Measurements from ENCODE around the gene PCDHA9.
A peak's percentile ranks its signal among the peaks of the same experiment; 100 is the strongest.
"Not testable (repeated sequence)": the region's sequence is repeated elsewhere in the genome, so short reads cannot be mapped to it uniquely, and the experiment has no call there.

Gene PCDHA9

DNA sequence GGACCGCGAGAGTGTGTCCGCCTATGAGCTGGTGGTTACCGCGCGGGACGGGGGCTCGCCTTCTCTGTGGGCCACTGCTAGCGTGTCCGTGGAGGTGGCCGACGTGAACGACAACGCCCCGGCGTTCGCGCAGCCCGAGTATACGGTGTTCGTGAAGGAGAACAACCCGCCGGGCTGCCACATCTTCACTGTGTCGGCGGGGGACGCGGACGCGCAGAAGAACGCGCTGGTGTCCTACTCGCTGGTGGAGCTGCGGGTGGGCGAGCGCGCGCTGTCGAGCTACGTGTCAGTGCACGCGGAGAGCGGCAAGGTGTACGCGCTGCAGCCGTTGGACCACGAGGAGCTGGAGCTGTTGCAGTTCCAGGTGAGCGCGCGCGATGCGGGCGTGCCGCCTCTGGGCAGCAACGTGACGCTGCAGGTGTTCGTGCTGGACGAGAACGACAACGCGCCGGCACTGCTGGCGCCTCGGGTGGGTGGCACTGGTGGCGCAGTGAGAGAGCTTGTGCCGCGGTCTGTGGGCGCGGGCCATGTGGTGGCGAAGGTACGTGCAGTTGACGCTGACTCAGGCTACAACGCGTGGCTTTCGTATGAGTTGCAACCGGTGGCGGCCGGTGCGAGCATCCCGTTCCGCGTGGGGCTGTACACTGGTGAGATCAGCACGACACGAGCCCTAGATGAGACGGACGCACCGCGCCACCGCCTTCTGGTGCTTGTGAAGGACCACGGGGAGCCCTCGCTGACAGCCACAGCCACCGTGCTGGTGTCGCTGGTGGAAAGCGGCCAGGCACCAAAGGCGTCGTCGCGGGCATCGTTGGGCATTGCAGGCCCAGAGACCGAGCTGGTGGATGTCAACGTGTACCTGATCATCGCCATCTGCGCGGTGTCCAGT, 12.3 kb upstream of the PCDHA9 start:
- no peak for DNase-seq

DNA sequence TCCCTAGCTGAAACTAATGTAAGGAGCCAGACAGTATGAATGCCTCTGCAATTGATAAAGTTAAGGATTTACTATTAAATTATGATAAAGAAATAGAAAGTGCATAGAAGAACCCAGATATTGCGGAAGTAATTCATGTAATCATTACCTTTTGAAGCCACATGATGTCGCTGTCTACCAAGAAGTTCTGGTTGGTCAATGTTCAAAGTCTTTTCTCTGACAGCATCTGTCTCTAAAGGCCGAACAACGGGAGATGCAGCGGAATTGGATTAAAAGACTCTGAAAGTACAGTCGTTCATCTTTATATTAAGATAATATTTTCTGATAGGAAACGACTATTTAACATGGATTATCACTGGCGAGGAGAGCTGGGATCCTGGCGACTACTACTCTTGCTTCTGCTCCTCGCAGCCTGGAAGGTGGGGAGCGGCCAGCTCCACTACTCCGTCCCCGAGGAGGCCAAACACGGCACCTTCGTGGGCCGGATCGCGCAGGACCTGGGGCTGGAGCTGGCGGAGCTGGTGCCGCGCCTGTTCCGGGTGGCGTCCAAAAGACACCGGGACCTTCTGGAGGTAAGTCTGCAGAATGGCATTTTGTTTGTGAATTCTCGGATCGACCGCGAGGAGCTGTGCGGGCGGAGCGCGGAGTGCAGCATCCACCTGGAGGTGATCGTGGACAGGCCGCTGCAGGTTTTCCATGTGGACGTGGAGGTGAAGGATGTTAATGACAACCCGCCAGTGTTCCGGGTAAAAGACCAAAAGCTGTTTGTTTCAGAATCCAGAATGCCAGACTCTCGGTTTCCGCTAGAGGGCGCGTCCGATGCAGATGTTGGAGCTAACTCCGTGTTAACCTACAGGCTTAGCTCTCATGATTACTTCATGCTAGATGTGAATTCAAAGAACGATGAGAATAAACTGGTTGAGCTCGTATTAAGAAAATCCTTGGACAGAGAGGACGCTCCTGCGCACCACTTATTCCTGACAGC, 6.9 kb upstream of the PCDHA9 start, which contains the start of gene PCDHA8:
Gene PCDHA8, plus strand, starts transcription at position 210 of the 985 bp plus-strand sequence. Its CDS starts 135 bp downstream, at position 345.
- DNase-seq: peak; percentile 85

DNA sequence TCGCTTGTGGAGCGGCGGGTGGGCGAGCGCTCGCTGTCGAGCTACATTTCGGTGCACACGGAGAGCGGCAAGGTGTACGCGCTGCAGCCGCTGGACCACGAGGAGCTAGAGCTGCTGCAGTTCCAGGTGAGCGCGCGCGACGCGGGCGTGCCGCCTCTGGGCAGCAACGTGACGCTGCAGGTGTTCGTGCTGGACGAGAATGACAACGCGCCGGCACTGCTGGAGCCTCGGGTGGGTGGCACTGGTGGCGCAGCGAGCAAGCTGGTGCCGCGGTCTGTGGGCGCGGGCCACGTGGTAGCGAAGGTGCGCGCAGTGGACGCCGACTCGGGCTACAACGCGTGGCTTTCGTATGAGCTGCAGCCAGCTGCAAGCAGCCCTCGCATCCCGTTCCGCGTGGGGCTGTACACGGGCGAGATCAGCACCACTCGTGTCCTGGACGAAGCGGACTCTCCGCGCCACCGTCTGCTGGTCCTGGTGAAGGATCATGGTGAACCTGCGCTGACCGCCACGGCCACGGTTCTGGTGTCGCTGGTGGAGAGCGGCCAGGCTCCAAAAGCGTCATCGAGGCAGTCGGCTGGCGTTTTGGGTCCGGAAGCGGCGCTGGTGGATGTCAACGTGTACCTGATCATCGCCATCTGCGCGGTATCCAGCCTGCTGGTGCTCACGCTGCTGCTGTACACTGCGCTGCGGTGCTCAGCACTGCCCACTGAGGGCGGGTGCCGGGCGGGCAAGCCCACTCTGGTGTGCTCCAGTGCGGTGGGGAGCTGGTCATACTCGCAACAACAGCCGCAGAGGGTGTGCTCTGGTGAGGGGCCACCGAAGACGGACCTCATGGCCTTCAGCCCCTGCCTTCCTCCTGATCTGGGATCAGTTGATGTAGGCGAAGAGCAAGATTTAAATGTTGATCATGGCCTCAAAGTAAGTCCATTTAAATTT, 5.1 kb upstream of the PCDHA9 start:
- no peak for DNase-seq

DNA sequence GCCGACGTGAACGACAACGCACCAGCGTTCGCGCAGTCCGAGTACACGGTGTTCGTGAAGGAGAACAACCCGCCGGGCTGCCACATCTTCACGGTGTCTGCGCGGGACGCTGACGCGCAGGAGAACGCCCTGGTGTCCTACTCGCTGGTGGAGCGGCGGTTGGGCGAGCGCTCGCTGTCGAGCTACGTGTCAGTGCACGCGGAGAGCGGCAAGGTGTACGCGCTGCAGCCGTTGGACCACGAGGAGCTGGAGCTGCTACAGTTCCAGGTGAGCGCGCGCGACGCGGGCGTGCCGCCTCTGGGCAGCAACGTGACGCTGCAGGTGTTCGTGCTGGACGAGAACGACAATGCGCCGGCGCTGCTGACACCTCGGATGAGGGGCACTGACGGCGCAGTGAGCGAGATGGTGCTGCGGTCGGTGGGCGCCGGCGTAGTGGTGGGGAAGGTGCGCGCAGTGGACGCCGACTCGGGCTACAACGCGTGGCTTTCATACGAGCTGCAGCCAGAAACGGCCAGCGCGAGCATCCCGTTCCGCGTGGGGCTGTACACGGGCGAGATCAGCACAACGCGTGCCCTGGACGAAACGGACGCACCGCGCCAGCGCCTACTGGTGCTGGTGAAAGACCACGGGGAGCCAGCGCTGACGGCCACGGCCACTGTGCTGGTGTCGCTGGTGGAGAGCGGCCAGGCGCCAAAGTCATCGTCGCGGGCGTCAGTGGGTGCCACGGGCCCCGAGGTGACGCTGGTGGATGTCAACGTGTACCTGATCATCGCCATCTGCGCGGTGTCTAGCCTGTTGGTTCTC, 1.9 kb downstream of the PCDHA9 start:
- DNase-seq: not testable (repeated sequence)

DNA sequence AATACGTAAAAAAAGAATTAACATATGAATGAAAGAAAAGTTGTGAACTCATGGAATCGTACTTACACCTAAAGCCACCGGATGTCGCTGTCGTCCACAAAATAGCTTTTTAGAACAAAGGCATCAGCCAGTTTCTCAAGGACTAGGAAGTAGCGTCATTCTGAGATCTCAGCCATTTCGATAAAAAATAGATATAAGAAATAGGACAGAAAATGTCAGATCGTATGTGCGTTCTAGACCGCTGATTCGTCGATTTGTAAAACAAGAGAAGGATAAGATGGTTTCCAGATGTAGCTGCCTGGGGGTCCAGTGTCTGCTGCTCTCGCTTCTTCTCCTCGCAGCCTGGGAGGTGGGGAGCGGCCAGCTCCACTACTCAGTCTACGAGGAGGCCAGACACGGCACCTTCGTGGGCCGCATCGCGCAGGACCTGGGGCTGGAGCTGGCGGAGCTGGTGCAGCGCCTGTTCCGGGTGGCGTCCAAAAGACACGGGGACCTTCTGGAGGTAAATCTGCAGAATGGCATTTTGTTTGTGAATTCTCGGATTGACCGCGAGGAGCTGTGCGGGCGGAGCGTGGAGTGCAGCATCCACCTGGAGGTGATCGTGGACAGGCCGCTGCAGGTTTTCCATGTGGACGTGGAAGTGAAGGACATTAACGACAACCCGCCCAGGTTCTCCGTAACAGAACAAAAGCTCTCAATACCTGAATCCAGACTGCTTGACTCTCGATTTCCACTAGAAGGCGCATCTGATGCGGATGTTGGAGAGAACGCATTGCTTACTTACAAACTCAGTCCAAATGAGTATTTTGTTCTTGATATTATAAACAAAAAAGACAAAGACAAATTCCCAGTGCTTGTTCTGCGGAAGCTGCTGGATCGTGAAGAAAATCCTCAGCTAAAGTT, 7.8 kb downstream of the PCDHA9 start, which contains the start of gene PCDHA10:
Gene PCDHA10, plus strand, starts transcription at position 126 of the 903 bp plus-strand sequence. Its CDS starts 152 bp downstream, at position 278.
- peak; percentile 16 for DNase-seq

DNA sequence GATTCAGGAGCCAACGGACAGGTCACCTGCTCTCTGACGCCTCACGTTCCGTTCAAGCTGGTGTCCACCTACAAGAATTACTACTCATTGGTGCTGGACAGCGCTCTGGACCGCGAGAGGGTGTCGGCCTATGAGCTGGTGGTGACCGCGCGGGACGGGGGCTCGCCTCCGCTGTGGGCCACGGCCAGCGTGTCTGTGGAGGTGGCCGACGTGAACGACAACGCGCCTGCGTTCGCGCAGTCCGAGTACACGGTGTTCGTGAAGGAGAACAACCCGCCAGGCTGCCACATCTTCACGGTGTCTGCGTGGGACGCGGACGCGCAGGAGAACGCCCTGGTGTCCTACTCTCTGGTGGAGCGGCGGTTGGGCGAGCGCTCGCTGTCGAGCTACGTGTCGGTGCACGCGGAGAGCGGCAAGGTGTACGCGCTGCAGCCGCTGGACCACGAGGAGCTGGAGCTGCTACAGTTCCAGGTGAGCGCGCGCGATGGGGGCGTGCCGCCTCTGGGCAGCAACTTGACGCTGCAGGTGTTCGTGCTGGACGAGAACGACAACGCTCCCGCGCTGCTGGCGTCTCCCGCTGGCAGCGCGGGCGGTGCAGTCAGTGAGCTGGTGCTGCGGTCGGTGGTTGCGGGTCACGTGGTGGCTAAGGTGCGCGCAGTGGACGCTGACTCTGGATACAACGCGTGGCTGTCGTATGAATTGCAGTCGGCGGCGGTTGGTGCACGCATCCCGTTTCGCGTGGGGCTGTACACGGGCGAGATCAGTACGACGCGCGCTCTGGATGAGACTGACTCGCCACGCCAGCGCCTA, 9.2 kb downstream of the PCDHA9 start:
- no peak for DNase-seq

DNA sequence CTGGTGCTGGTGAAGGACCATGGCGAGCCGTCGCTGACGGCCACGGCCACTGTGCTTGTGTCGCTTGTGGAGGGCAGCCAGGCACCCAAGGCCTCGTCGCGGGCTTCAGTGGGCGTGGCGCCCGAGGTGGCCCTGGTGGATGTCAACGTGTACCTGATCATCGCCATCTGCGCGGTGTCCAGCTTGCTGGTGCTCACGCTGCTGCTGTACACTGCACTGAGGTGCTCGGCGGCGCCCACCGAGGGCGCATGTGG, 9.7 kb downstream of the PCDHA9 start:
- DNase-seq: no peak

DNA sequence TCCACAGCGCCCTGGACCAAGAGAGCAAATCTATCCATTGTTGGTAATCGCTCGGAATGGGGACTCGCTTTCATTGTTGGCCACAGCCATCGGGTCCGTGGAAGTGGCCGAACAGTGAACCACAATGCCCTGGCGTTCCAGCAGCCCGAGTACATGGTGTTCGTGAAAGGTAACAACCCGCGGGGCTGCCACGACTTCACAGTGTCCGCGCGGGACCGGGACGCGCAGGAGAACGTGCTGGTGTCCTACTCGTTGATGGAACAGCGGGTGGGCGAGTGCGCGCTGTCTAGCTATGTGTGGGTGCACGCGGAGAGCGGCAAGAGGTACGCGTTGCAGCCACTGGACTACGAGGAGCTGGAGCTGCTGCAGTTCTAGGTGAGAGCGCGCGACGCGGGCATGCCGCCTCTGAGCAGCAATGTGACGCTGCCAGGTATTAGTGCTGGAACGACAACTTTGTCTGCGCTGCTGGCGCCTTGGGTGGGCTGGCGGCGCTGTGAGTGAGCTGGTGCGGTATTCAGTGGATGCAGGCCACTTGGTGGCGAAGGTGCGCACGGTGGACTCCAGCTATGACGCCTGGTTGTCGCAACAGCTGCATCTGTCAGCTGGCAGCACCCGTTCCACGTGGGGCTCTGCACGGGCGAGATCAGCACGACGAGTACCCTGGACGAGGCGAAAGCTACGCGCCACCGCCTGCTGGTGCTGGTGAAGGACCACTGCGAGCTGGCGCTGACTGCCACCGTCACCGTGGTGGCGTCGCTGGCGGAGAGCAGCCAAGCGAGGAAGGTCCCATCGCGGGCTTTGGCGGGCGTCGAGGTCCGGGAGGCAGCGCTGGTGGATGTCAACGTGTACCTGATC, 14.5 kb downstream of the PCDHA9 start:
- DNase-seq: no peak

DNA sequence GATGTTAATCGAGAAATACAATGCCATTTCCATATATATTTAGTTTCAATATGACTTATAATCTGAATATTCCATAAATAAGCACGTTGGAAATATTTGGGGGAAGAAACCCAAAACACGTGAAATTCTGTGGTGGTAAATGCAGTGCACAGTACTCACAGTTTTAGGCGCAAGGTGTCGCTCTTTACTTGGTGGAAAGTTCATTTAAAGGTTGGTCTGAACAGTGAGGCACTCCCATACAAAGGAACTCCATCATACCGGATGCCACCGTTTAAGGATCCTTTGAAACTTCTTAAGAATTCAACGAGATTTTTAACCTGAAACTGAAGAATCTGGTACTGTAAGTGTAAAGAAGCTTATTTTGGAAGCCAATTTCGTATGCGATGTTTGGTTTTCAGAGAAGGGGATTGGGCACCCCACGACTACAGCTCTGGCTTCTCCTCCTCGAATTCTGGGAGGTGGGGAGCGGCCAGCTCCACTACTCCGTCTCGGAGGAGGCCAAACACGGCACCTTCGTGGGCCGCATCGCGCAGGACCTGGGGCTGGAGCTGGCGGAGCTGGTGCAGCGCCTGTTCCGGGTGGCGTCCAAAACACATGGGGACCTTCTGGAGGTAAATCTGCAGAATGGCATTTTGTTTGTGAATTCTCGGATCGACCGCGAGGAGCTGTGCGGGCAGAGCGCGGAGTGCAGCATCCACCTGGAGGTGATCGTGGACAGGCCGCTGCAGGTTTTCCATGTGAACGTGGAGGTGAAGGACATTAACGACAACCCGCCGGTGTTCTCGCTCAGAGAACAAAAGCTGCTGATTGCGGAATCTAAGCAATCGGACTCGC, 20.8 kb downstream of the PCDHA9 start, which contains the start of gene PCDHA11:
Gene PCDHA11, plus strand, starts transcription at position 237 of the 834 bp plus-strand sequence. Its CDS starts 147 bp downstream, at position 384.
- no peak for DNase-seq

DNA sequence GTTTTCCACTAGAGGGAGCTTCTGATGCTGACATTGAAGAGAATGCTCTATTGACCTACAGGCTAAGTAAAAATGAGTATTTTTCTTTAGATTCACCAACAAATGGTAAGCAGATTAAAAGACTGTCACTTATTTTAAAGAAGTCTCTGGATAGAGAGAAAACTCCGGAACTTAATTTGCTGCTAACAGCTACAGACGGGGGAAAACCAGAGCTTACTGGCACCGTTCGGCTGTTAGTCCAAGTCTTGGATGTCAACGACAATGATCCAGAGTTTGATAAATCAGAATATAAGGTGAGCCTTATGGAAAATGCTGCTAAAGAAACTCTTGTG, 21.3 kb downstream of the PCDHA9 start:
- DNase-seq: no peak

DNA sequence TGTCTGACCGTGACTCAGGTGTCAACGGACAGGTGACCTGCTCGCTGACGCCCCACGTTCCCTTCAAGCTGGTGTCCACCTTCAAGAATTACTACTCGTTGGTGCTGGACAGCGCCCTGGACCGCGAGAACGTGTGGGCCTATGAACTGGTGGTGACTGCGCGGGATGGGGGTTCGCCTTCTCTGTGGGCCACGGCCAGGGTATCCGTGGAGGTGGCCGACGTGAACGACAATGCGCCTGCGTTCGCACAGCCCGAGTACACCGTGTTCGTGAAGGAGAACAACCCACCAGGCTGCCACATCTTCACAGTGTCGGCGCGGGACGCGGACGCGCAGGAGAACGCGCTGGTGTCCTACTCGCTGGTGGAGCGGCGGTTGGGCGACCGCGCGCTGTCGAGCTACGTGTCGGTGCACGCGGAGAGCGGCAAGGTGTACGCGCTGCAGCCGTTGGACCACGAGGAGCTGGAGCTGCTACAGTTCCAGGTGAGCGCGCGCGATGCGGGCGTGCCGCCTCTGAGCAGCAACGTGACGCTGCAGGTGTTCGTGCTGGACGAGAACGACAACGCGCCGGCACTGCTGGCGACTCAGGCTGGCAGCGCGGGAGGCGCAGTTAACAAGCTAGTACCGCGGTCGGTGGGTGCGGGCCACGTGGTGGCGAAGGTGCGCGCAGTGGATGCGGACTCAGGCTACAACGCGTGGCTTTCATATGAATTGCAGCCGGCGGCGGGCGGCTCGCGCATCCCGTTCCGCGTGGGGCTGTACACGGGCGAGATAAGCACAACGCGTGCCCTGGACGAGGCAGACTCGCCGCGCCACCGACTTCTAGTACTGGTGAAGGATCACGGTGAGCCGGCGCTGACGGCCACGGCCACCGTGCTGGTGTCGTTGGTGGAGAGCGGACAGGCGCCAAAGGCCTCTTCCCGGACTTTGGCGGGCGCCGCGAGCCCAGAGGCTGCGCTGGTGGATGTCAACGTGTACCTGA, 22.3 kb downstream of the PCDHA9 start:
- DNase-seq: no peak

DNA sequence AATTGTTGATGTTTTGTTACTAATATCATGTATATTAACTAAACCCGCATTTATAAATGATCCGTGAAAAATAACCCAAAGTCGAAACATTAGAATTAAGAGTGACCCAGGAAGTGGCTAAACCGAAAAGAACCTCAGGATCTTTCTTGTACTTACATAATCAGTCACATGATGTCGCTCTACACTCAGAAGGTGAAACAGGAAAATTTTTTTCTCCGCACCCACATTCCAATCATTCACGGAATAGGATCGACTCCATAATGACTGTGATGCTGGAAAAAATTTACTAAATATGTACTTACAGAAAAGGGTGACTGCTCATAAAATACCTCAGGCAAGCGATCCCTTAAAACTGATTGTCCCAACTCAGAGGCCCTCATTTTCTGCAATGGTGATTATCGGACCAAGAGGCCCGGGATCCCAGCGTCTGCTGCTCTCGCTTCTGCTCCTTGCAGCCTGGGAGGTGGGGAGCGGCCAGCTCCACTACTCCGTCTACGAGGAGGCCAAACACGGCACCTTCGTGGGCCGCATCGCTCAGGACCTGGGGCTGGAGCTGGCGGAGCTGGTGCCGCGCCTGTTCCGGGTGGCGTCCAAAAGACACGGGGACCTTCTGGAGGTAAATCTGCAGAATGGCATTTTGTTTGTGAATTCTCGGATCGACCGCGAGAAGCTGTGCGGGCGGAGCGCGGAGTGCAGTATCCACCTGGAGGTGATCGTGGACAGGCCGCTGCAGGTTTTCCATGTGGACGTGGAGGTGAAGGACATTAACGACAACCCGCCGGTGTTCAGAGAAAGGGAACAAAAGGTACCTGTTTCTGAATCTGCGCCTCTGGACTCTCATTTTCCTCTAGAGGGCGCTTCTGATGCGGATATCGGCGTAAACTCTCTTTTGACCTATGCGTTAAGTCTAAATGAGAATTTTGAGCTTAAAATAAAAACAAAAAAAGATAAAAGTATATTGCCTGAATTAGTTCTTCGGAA, 27.2 kb downstream of the PCDHA9 start, which contains the start of gene PCDHA12:
Gene PCDHA12, plus strand, starts transcription at position 224 of the 981 bp plus-strand sequence. Its CDS starts 165 bp downstream, at position 389.
- no peak for DNase-seq

DNA sequence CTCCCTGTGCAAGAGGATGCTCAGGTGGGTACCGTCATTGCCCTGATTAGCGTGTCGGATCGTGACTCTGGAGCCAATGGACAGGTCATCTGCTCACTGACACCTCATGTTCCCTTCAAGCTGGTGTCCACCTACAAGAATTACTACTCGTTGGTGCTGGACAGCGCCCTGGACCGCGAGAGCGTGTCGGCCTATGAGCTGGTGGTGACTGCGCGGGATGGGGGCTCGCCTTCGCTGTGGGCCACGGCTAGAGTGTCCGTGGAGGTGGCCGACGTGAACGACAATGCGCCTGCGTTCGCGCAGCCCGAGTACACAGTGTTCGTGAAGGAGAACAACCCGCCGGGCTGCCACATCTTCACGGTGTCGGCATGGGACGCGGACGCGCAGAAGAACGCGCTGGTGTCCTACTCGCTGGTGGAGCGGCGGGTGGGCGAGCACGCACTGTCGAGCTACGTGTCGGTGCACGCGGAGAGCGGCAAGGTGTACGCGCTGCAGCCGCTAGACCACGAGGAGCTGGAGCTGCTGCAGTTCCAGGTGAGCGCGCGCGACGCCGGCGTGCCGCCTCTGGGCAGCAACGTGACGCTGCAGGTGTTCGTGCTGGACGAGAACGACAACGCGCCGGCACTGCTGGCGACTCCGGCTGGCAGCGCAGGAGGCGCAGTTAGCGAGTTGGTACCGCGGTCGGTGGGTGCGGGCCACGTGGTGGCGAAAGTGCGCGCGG, 28.5 kb downstream of the PCDHA9 start:
- DNase-seq: not testable (repeated sequence)

DNA sequence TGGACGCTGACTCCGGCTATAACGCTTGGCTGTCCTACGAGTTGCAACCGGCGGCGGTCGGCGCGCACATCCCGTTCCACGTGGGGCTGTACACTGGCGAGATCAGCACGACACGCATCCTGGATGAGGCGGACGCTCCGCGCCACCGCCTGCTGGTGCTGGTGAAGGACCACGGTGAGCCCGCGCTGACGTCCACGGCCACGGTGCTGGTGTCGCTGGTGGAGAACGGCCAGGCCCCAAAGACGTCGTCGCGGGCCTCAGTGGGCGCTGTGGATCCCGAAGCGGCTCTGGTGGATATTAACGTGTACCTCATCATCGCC, 29.0 kb downstream of the PCDHA9 start:
- no peak for DNase-seq
